Activated CD4-positive, alpha-beta T cell treated with anti-CD3 and anti-CD28 coated beads, Interleukin-10, Interleukin-2, amounts not matched to agents 100 ng/mL and 50 ng/mL, durations not matched to agents 16 hours and 8 hours (primary cell): ENCODE results near the gene FAT1.

Source experiments
- DNase-seq: peaks from one replicate; pipeline ENCODE4 v3.0.0-alpha.2; 2020

The FAT1 gene

GRCh38 chr4:186602978-186603377 lies 120.7 kb downstream of the FAT1 start:
- DNase-seq, result no peak

- DNase-seq, result no peak
Measured at GRCh38 chr4:186599483-186599882, 124.2 kb downstream of the FAT1 start.

- DNase-seq, result no peak
Measured at GRCh38 chr4:186598686-186599085, 125.0 kb downstream of the FAT1 start.

- DNase-seq, result no peak
Measured at GRCh38 chr4:186596850-186597390, 126.7 kb downstream of the FAT1 start.

- no peak for DNase-seq
Measured at GRCh38 chr4:186596346-186596745, 127.3 kb downstream of the FAT1 start.

- DNase-seq, result no peak
Measured at GRCh38 chr4:186593587-186593973, 130.1 kb downstream of the FAT1 start.

- DNase-seq, result no peak
Measured at GRCh38 chr4:186592966-186593586, 130.6 kb downstream of the FAT1 start.

GRCh38 chr4:186592445-186592844 lies 131.2 kb downstream of the FAT1 start:
- DNase-seq, result no peak

GRCh38 chr4:186591651-186592050 lies 132.0 kb downstream of the FAT1 start:
- DNase-seq, result no peak

GRCh38 chr4:186588503-186588902 lies 135.2 kb downstream of the FAT1 start:
- no peak for DNase-seq

GRCh38 chr4:186587416-186588018 lies 136.1 kb downstream of the FAT1 start:
- peak; percentile 55 for DNase-seq

GRCh38 chr4:186586205-186586604 lies 137.5 kb downstream of the FAT1 start:
- DNase-seq, result no peak

GRCh38 chr4:186584912-186585311 lies 138.7 kb downstream of the FAT1 start:
- no peak for DNase-seq

- no peak for DNase-seq
Measured at GRCh38 chr4:186581421-186581820, 142.2 kb downstream of the FAT1 start.

- no peak for DNase-seq
Measured at GRCh38 chr4:186580669-186581068, 143.0 kb downstream of the FAT1 start.

- no peak for DNase-seq
Measured at GRCh38 chr4:186570193-186570996, 153.3 kb downstream of the FAT1 start.

GRCh38 chr4:186569533-186570192 lies 154.0 kb downstream of the FAT1 start:
- no peak for DNase-seq

- DNase-seq, result no peak
Measured at GRCh38 chr4:186566068-186566467, 157.6 kb downstream of the FAT1 start.

GRCh38 chr4:186563761-186564160 lies 159.9 kb downstream of the FAT1 start:
- no peak for DNase-seq

- DNase-seq, result no peak
Measured at GRCh38 chr4:186561748-186562147, 161.9 kb downstream of the FAT1 start.

- DNase-seq, result no peak
Measured at GRCh38 chr4:186560647-186561046, 163.0 kb downstream of the FAT1 start.

GRCh38 chr4:186557486-186557885 lies 166.2 kb downstream of the FAT1 start:
- DNase-seq, result no peak

- DNase-seq, result no peak
Measured at GRCh38 chr4:186557061-186557460, 166.6 kb downstream of the FAT1 start.
